ENCODE data around the gene SNX14.

Gene SNX14

DNA sequence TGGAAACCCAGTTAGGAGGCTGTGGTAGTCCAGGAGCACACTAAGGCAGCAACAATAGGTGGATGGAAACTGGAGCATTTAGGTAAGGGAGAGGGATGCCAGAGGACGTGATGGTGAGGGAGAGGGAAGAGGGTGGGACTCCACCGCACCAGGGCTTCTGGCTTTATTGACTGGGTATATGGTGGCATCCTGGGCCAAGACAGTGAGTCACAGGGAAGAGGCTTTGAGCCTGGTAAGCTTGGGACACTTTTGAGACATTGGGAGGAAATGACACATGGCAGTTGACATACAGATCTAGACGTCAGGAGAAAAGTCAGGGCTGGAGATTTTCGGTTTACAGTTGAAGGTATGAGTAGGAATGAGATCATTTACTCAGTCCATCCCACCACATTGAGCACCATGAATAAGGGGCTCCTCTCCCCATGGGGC, 128.9 kb downstream of the SNX14 start:
- peak; percentile 98 for DNase-seq (ENCODE audit: low read depth)

DNA sequence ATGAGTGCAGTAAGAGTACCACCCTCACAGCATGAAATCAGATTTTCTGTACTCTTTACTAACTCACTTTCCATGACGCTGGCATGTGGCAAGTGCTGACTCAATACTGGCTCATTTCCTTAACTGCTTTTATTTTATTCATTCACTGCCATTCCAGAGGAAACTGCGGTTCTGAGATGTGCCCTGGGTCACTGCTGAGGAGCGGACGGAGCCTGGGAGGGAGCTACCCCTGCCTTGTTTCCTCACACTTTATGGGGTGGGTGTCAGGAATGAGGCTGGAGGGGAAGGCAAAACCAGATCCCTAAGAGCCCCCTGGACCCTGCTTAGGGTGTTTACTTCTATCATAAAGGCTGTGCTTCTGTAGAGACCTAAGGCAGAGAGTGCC, 129.4 kb downstream of the SNX14 start:
- DNase-seq (ENCODE audit: low read depth): peak; percentile 99

DNA sequence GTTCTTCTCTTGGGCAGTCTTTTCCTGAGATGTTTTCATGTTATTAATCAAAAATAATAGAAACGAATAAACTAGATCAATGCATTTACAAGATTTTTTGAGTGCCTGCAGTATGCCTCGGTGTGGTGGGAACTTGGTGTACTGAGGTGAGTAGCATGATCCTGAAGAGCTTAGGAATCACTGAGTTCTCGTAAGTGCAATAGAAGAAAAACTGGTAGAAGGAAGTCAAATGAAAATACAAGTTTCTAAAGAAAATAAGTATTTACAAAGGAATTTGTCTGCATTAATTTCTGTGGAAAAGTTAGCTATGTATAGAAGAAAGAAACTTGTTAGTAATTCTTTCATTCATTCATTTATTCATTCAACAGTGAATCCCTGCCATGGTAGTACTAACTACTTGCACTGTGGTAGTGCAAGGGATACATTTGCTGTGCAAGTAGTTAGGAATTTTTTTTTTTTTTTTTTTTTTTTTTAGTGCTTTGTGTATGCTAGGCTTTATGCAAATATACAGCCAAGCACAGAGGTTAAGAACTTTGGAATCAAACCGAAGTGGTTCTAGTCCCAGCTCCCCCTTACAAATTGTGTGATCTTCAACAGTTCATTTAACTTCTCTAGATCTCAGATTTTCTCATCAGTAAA, 129.9 kb downstream of the SNX14 start:
- DNase-seq (ENCODE audit: low read depth): no peak

DNA sequence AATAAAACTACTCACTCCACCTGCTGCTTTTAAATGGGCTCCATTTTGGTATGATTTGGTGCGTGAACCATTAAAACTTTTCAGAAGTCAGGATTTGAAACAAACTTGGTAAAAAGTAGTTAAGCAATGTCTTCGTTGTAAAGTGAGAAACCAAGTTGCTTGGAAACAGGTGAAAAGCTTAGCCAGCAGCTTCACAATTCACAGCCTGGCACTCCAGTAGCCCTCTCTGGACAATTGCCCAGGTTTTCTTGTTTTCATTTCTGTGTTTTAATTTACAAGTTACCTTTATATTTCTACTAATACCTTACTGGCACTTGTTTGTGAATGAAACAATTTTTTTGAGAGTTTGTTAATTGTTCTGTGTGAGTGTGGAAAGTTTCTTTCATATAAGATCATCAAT, 131.0 kb downstream of the SNX14 start:
- no peak for DNase-seq (ENCODE audit: low read depth)

DNA sequence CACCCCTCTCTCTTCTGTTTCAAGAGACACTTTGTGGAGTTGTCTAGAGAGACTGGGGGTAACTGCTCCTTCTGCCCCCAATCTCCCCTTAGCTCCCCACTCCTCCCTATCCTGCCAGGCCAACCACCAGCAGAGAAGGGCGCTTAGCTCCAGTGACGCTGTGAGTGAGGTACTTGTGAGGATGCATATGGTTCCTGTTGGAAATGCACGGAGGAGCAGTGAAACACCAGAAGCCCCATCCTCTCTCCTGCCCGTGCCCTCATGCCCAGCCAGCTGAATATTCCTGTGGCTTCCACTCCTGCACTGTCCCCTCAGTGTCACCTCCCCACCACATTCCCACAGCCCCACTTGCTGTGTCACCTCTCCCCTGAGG, 131.9 kb downstream of the SNX14 start:
- DNase-seq (ENCODE audit: low read depth): no peak

DNA sequence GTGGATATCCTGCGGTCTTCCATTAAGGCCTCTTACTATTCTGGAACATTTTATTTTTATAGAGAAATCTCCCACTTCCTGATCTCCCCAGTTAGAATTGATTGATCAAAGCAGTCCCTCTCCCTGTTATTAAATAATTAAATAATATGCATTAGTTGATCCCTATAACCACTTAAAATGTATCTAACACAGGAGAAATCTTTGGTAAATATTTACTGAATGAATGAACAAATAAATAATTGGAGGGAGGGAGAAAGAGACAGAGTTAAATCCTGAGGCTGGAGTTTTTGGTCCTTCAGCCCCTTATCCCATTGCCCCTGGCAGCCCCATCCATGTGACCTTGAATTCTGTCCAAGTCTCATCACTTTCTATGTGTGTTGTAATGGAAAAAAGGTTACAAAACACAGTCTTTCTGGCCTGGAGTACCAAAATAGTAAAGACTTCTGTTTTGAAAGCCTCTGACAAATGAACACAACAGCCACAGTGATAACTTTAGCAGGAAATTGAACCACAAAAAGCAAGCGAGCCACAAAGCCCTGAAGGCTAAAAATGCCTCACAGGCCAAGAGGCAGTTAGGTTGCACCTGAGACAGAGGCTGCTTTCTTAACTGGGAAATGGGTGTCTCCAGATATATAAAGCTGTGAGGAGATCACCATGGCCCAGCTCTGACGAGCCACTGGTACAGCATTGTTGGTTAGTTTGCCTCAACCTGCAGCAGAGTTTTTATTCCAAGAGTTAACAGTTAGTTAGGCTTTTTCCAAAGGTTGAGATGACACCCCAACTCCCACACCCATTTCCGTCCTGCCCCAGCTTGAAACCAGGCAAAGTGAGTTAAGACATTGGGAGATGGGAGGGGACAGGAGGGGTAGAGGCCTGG, 132.5 kb downstream of the SNX14 start:
- no peak for DNase-seq (ENCODE audit: low read depth)

DNA sequence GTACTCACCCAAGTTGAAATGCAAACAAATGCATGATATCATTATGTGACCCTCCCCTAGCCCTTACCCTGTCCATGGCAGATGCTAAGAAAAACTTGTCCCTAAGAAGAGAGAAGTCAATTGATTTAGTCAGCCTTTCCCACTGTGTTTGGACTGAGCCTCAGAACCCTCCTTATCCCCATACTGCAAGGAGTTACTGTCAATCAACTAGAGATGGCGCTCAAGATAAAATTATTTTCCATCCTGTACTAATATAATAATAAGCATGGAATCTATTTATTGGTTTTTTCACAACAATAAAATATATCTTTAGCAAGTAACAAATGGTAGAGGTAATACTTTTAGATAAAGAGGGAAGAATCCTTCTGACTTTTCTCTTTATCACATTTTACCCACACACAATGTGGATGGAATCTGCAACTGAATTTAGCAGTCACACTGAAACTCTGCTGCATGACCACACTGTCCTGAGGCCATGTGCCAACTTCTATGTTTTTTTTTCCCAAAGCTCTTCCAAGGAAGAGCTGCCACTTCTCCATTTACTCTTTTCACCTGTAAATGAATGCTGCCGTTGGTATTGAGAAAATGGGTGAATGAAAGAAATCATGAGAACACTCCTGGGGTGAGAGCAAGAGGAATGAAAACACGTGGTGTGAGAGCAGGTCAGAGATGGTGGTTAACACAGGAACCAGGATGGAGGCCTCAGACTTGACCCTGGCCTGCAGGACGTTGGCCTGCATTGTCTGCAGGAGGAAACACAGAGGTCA, 133.3 kb downstream of the SNX14 start:
- DNase-seq (ENCODE audit: low read depth): no peak

DNA sequence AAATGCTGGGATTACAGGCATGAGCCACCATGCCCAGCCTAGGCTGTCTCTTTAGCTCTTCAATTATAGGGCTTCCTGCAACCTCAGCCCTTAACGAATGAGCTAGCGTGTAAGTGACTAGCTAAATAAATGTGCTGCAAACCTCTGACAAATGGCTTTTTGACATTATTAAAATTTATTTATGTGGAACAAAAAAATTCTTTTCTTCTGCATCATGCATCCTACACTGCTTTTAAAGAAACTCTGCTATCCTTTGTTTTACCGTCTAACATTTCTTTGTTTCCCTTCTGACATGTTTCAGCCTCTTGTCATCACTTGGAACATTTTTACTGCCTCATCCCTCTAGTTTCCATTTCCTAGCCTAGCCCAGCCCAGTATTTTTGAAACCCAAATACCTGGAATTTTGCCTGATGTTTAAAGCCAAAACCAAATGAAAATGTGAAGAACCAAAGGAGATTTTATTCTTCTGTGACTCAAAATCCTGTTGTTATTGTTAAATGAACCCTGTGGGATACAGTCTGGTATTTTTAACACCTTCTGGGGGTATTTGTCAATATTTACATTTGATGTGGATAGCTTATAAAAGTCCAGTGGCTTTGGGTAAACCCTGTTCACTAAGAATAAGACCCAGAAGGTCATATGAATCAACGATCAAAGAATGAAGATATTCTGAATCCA, 134.3 kb downstream of the SNX14 start:
- DNase-seq (ENCODE audit: low read depth): peak; percentile 88

DNA sequence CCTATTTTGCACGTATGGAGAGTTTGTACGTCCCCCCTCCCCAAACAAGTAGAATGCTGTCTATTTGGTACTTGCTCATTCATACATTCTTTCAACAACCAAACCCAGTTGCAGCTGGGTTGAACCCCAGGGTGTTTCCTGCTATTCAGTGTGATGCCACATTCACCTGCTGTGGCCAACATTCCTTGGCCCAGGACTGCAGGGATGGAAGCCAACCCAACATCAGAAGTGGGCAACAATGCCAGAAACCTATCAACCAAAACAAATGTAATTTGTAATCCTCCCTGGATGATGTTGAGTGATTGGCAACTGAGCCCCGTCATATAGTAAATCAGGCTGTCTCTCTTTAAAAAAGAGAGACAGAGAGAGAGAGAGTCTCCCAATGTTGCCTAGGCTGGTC, 134.9 kb downstream of the SNX14 start:
- DNase-seq (ENCODE audit: low read depth): no peak

DNA sequence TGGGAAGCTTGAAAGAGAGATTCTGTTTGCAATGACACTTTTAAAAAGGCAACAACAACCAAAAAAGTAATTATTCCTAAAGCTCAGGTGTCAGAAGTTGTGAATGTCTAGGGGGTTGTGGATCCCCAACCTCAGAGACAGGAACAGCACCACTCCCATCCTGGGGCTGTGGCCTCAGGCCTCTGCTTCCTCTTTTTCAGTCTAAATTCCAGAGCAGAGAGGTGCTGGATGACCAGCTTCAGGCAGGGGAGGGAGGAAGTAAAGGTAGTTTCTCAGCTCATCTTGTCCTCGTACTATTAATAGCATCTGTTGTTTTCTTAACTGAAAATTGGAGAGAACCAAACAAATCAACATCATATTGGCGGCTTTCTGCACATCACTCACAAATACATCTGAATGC, 135.5 kb downstream of the SNX14 start:
- no peak for DNase-seq (ENCODE audit: low read depth)

DNA sequence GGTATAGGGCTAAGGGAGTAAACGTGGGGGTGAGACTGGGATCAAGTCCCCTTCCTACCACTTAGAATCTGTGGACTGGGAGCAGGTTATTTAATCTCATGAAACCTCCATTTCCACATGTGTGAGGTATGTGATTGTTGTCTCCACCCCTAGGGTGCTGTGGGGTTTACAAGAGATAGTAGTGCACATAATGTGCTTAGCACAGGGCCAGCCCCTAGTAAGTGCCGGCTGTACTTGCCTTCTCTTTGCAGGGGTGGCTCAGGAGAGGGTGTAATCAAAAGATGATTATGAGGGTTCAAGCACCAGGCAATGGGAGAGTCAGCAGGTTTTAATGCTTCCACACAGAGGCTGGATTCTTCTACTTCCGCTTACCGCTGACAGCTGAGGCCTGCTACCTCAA, 136.9 kb downstream of the SNX14 start:
- DNase-seq (ENCODE audit: low read depth): no peak
